Activated CD8-positive, alpha-beta memory T cell treated with anti-CD3 and anti-CD28 coated beads for 36 hours (primary cell): ENCODE measurements around the gene GMDS. TPM values are rescaled to one million over a fixed set of nuclear protein-coding genes. Genes with fewer than 3 reads are reported as not detected.

Experiments used
- CTCF ChIA-PET: fragments of 350-600 bp; sonication (Branson Sonifier 250); formaldehyde crosslinking; loops from one replicate; lab custom pipeline; 2021; ENCODE audit warnings: antibody characterized with exemption; lab: Charles Lee
- POLR2A ChIA-PET: fragments of 350-600 bp; sonication (Branson Sonifier 250); formaldehyde crosslinking; loops from one replicate; lab custom pipeline; 2021; ENCODE audit warnings: antibody characterized with exemption; lab: Charles Lee
- total RNA-seq, 2 experiments: library from RNA; stranded (reverse); gene quantifications; one replicate each; pipeline ENCODE4 v1.2.3, GENCODE V29; 2021

The GMDS gene
- total RNA-seq, 2 experiments from 2014 or later = 36.0 to 37.1 TPM

GRCh38 chr6:2186516-2186915, 58.9 kb downstream of the GMDS start:
- POLR2A ChIA-PET = no interaction called here
- CTCF ChIA-PET = no interaction called here

- ChIA-PET CTCF (interaction anchor here (1.3 kb wide), 1 partner anchor 24 kb away, joined by 3 read pairs; no protein-coding TSS in a partner anchor), POLR2A (no interaction called here)
These were observed 59.9 kb downstream of the GMDS start for GRCh38 chr6:2185466-2185865.

GRCh38 chr6:2184700-2185455, 60.5 kb downstream of the GMDS start:
- ChIA-PET POLR2A (no interaction called here), CTCF (interaction anchor here (1.3 kb wide), 1 partner anchor 24 kb away, joined by 3 read pairs; no protein-coding TSS in a partner anchor)

- ChIA-PET POLR2A (no interaction called here), CTCF (no interaction called here)
These were observed 61.7 kb downstream of the GMDS start for GRCh38 chr6:2183752-2184151.

- ChIA-PET POLR2A (no interaction called here), CTCF (no interaction called here)
These were observed 62.2 kb downstream of the GMDS start for GRCh38 chr6:2183246-2183645.

- CTCF ChIA-PET = no interaction called here
- POLR2A ChIA-PET = no interaction called here
These were observed 63.2 kb downstream of the GMDS start for GRCh38 chr6:2182251-2182650.

GRCh38 chr6:2181567-2181966, 63.8 kb downstream of the GMDS start:
- POLR2A ChIA-PET = no interaction called here
- CTCF ChIA-PET = no interaction called here

GRCh38 chr6:2179950-2180349, 65.5 kb downstream of the GMDS start:
- ChIA-PET POLR2A (no interaction called here), CTCF (no interaction called here)

GRCh38 chr6:2179241-2179640, 66.2 kb downstream of the GMDS start:
- POLR2A ChIA-PET = no interaction called here
- CTCF ChIA-PET = no interaction called here

- POLR2A ChIA-PET = no interaction called here
- CTCF ChIA-PET = no interaction called here
These were observed 67.3 kb downstream of the GMDS start for GRCh38 chr6:2178125-2178524.

- ChIA-PET CTCF (no interaction called here), POLR2A (no interaction called here)
These were observed 69.6 kb downstream of the GMDS start for GRCh38 chr6:2175825-2176224.

GRCh38 chr6:2173203-2173961, 72.0 kb downstream of the GMDS start:
- POLR2A ChIA-PET = no interaction called here
- CTCF ChIA-PET = no interaction called here

- ChIA-PET CTCF (no interaction called here), POLR2A (no interaction called here)
These were observed 73.7 kb downstream of the GMDS start for GRCh38 chr6:2171728-2172127.

- ChIA-PET POLR2A (no interaction called here), CTCF (no interaction called here)
These were observed 76.9 kb downstream of the GMDS start for GRCh38 chr6:2168480-2168879.

GRCh38 chr6:2166717-2167116, 78.7 kb downstream of the GMDS start:
- CTCF ChIA-PET = no interaction called here
- POLR2A ChIA-PET = no interaction called here

- POLR2A ChIA-PET = no interaction called here
These were observed 80.1 kb downstream of the GMDS start for GRCh38 chr6:2165286-2165685.

GRCh38 chr6:2164481-2164880, 80.9 kb downstream of the GMDS start:
- POLR2A ChIA-PET = no interaction called here
- CTCF ChIA-PET = no interaction called here

More at GRCh38 chr6:2165286-2165685, 80.1 kb downstream of the GMDS start:
- CTCF ChIA-PET = no interaction called here

- ChIA-PET CTCF (interaction anchor here (1.5 kb wide), 1 partner anchor 33 kb away, joined by 3 read pairs; no protein-coding TSS in a partner anchor), POLR2A (no interaction called here)
These were observed 83.3 kb downstream of the GMDS start for GRCh38 chr6:2162079-2162445.

- ChIA-PET CTCF (no interaction called here), POLR2A (no interaction called here)
These were observed 86.7 kb downstream of the GMDS start for GRCh38 chr6:2158596-2159271.

GRCh38 chr6:2157441-2158127, 87.8 kb downstream of the GMDS start:
- POLR2A ChIA-PET = no interaction called here
- CTCF ChIA-PET = no interaction called here
